Measurements from ENCODE around the gene SYNPR.

SYNPR gene

GRCh38 chr3:63654931-63655330, 376.8 kb downstream of the SYNPR start:
- in situ Hi-C loops (cut with HindIII; ENCODE audit: low sequenced_read_pairs) = no loop called here
- DNase-seq (ENCODE audit: low read depth, low spot score) = peak; percentile 5

GRCh38 chr3:63655519-63655918, 377.4 kb downstream of the SYNPR start:
- TF ChIP-seq, protein P1, sequence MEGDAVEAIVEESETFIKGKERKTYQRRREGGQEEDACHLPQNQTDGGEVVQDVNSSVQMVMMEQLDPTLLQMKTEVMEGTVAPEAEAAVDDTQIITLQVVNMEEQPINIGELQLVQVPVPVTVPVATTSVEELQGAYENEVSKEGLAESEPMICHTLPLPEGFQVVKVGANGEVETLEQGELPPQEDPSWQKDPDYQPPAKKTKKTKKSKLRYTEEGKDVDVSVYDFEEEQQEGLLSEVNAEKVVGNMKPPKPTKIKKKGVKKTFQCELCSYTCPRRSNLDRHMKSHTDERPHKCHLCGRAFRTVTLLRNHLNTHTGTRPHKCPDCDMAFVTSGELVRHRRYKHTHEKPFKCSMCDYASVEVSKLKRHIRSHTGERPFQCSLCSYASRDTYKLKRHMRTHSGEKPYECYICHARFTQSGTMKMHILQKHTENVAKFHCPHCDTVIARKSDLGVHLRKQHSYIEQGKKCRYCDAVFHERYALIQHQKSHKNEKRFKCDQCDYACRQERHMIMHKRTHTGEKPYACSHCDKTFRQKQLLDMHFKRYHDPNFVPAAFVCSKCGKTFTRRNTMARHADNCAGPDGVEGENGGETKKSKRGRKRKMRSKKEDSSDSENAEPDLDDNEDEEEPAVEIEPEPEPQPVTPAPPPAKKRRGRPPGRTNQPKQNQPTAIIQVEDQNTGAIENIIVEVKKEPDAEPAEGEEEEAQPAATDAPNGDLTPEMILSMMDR (IDR thresholded peaks at IDR 0.05; ENCODE audit: low read depth, low read length) = no peak
- H3K4me3 ChIP-seq (ENCODE audit: low read depth, low read length) = no peak overlapping the region
- in situ Hi-C loops (cut with HindIII; ENCODE audit: low sequenced_read_pairs) = no loop called here
- DNase-seq (ENCODE audit: low read depth, low spot score) = peak; percentile 78

More at GRCh38 chr3:63654931-63655330, 376.8 kb downstream of the SYNPR start:
- no peak overlapping the region for H3K4me3 ChIP-seq (ENCODE audit: low read depth, low read length)
- TF ChIP-seq, protein P1 (IDR thresholded peaks at IDR 0.05; ENCODE audit: low read depth, low read length) = no peak

DNA sequence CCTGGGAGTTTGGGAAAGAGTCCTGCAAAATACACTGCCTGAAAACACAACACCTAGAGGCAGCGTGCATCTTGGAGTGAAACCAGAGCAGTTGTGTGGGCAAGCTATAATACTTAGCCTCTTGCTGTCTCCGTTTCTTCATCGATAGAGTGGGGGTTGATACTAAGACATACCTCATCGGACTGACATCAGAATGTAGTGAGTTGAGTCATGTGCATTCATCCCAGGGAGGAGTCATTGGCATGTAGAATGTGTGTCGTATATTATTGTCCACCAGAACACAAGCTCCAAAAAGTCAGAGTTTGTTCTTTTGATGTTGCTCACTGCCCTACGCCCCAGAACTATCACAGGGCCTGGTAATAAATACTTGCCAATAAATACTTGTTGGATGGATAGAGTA, 378.7 kb downstream of the SYNPR start:
- TF ChIP-seq, protein P1 (IDR thresholded peaks at IDR 0.05; ENCODE audit: low read depth, low read length) = no peak
- no peak overlapping the region for H3K4me3 ChIP-seq (ENCODE audit: low read depth, low read length)
- DNase-seq (ENCODE audit: low read depth, low spot score) = peak; percentile 65
- in situ Hi-C loops (cut with HindIII; ENCODE audit: low sequenced_read_pairs) = no loop called here

DNA sequence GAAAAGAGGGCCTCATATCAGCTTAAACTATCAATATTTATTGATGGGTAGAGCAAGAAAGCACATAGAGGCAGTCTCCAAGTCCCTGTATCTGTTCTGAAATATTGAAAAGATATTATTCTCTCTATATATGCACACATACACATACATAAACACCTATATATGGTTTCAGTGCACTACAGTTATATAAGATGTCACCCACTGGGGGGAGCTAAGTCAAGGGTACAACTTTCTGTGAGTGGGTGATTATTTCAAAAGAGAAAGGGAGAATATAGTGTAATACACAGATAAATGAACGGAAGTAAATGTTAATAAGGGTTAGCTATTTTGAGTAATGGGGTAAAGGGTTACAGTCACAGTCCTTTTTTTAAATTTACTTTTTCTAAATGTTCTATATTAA, 383.1 kb downstream of the SYNPR start:
- H3K4me3 ChIP-seq (ENCODE audit: low read depth, low read length) = no peak overlapping the region
- in situ Hi-C loops (cut with HindIII; ENCODE audit: low sequenced_read_pairs) = no loop called here
- TF ChIP-seq, protein P1 (IDR thresholded peaks at IDR 0.05; ENCODE audit: low read depth, low read length) = peak; percentile 34
- DNase-seq (ENCODE audit: low read depth, low spot score) = no peak

GRCh38 chr3:63662011-63662410, 383.9 kb downstream of the SYNPR start:
- in situ Hi-C loops (cut with HindIII; ENCODE audit: low sequenced_read_pairs) = no loop called here
- no peak for DNase-seq (ENCODE audit: low read depth, low spot score)
- TF ChIP-seq, protein P1 (IDR thresholded peaks at IDR 0.05; ENCODE audit: low read depth, low read length) = no peak
- no peak overlapping the region for H3K4me3 ChIP-seq (ENCODE audit: low read depth, low read length)

DNA sequence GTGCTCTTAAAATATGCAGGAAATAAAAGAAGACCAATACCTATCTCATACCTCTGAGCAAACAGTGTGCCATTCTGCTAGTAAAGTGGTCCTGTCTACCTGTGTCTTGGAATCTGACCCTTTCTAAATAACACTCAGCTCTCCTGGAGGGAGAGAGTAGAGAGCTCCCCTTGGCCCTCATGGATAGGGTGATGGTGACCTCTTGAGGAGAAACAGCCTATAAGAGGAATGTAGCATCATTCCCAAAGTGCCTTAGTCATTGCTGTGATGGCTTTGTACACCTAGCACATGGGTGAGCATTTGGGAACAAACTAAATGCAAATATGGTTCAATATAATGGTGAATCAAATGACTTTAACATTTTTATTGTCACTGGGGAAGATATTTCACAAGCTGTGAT, 384.4 kb downstream of the SYNPR start:
- TF ChIP-seq, protein P1 (IDR thresholded peaks at IDR 0.05; ENCODE audit: low read depth, low read length) = no peak
- H3K4me3 ChIP-seq (ENCODE audit: low read depth, low read length) = no peak overlapping the region
- no peak for DNase-seq (ENCODE audit: low read depth, low spot score)
- in situ Hi-C loops (cut with HindIII; ENCODE audit: low sequenced_read_pairs) = no loop called here

Measured in astrocyte of the spinal cord (primary cell).